Pons (tissue), 1 donor: ENCODE results near the gene TCF12.
"Not testable (repeated sequence)": the region's sequence is repeated elsewhere in the genome, so short reads cannot be mapped to it uniquely, and the experiment has no call there.

ENCODE experiments used
- DNase-seq: peaks from one replicate; pipeline ENCODE4 v3.0.0-alpha.2; 2016; ENCODE audit warnings: low spot score

The TCF12 gene

GRCh38 chr15:56915888-56916287 lies 2.6 kb upstream of the TCF12 start:
- no peak for DNase-seq

GRCh38 chr15:56916825-56917477 lies 1.5 kb upstream of the TCF12 start:
- no peak for DNase-seq

- DNase-seq, result peak; percentile 74
These were observed 795 bp upstream of the TCF12 start for GRCh38 chr15:56917652-56918045.

GRCh38 chr15:56919031-56919608 lies 676 bp downstream of the TCF12 start:
- DNase-seq, result no peak

- no peak for DNase-seq
These were observed 1.3 kb downstream of the TCF12 start for GRCh38 chr15:56919609-56920366.

GRCh38 chr15:56920367-56920627 lies 1.9 kb downstream of the TCF12 start:
- DNase-seq, result no peak

GRCh38 chr15:56923174-56923591 lies 4.7 kb downstream of the TCF12 start:
- no peak for DNase-seq

- DNase-seq, result no peak
These were observed 9.4 kb downstream of the TCF12 start for GRCh38 chr15:56927816-56928215.

GRCh38 chr15:56929399-56929798 lies 11.0 kb downstream of the TCF12 start:
- DNase-seq, result no peak

- DNase-seq, result no peak
These were observed 11.5 kb downstream of the TCF12 start for GRCh38 chr15:56929933-56930332.

GRCh38 chr15:56930669-56931313 lies 12.3 kb downstream of the TCF12 start:
- no peak for DNase-seq

- no peak for DNase-seq
These were observed 13.4 kb downstream of the TCF12 start for GRCh38 chr15:56931639-56932508.

GRCh38 chr15:56932509-56932868 lies 14.0 kb downstream of the TCF12 start:
- DNase-seq, result not testable (repeated sequence)

- no peak for DNase-seq
These were observed 15.0 kb downstream of the TCF12 start for GRCh38 chr15:56933410-56933809.

- no peak for DNase-seq
These were observed 15.4 kb downstream of the TCF12 start for GRCh38 chr15:56933811-56934210.

GRCh38 chr15:56934269-56934668 lies 15.8 kb downstream of the TCF12 start:
- no peak for DNase-seq

GRCh38 chr15:56936929-56937328 lies 18.5 kb downstream of the TCF12 start:
- no peak for DNase-seq

- no peak for DNase-seq
These were observed 20.8 kb downstream of the TCF12 start for GRCh38 chr15:56939257-56939656.

- no peak for DNase-seq
These were observed 21.9 kb downstream of the TCF12 start for GRCh38 chr15:56940388-56940787.

- DNase-seq, result peak; percentile 76
These were observed 23.7 kb downstream of the TCF12 start for GRCh38 chr15:56942118-56942517.

- no peak for DNase-seq
These were observed 25.0 kb downstream of the TCF12 start for GRCh38 chr15:56943403-56943802.

- DNase-seq, result no peak
These were observed 26.0 kb downstream of the TCF12 start for GRCh38 chr15:56944485-56944884.
